ENCODE measurements around the gene LONP1. TPM values are rescaled to one million over a fixed set of nuclear protein-coding genes. Genes with fewer than 3 reads are reported as not detected.
"Not testable (repeated sequence)": the region's sequence is repeated elsewhere in the genome, so short reads cannot be mapped to it uniquely, and the experiment has no call there.

Gene LONP1, protein sequence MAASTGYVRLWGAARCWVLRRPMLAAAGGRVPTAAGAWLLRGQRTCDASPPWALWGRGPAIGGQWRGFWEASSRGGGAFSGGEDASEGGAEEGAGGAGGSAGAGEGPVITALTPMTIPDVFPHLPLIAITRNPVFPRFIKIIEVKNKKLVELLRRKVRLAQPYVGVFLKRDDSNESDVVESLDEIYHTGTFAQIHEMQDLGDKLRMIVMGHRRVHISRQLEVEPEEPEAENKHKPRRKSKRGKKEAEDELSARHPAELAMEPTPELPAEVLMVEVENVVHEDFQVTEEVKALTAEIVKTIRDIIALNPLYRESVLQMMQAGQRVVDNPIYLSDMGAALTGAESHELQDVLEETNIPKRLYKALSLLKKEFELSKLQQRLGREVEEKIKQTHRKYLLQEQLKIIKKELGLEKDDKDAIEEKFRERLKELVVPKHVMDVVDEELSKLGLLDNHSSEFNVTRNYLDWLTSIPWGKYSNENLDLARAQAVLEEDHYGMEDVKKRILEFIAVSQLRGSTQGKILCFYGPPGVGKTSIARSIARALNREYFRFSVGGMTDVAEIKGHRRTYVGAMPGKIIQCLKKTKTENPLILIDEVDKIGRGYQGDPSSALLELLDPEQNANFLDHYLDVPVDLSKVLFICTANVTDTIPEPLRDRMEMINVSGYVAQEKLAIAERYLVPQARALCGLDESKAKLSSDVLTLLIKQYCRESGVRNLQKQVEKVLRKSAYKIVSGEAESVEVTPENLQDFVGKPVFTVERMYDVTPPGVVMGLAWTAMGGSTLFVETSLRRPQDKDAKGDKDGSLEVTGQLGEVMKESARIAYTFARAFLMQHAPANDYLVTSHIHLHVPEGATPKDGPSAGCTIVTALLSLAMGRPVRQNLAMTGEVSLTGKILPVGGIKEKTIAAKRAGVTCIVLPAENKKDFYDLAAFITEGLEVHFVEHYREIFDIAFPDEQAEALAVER
- total RNA-seq (21.7 TPM), polyA plus RNA-seq (58.9 TPM)

DNA sequence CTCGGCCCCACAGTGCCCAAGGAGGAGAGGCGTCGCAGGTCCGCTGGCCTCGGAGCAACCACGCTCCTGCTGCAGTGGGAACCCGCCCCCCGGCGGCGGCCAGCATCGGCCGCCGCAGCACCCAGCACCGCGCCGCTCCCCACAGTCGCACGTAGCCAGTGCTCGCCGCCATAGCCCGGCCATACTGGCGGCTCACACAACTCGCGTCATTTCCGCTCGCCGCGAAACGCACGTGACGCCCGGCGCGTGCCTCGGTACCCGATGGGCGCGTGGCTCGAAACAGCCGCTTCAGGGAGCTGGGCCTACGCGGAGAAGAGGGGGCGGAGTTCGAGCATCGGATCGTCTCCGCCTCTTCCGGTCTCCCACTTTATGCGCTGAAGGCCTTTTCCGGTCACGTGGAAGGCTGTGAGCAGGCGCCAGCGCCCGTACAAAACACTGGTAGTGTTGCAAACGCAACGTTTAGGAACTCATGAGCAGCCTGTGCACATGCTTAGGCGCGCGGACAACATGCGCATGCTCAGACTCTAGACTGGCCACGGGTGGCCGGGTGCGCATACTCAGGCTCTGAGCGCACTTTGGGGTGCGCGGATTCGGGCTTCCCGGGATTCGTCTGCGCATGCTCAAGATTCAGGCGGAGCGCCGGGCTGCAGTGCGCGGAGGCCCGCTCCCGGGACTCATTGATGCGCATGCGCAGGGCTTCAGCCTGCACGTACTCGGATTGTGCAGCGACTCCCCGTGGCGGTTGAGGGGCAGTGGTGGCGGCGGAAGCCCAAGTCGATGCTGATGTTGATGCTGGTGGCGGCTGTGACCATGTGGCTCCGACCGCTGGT is at the start of gene LONP1, which contains the start of gene CATSPERD:
Gene LONP1, minus strand, starts transcription at position 186 of the 830 bp plus-strand sequence. Its CDS starts 14 bp downstream, at position 172.
Gene CATSPERD, plus strand, starts transcription at position 677 of the 830 bp plus-strand sequence. Its CDS starts 101 bp downstream, at position 778.
- Histone ChIP-seq H3K27ac (ENCODE audit: low read depth) (peak within 1 kb of the TSS; percentile 91), H3K4me3 (ENCODE audit: low read depth, low read length) (peak within 1 kb of the TSS; percentile 87), H3K36me3 (ENCODE audit: insufficient read depth) (no peaks in the 10 kb centered on the region), H3K4me1 (ENCODE audit: insufficient read depth) (peaks cover 3% of the 10 kb centered on the region)
- peak; percentile 97 for DNase-seq (ENCODE audit: extremely low spot score)
- under 1% methylated on average over 90 of the region's 90 CpGs for WGBS

DNA sequence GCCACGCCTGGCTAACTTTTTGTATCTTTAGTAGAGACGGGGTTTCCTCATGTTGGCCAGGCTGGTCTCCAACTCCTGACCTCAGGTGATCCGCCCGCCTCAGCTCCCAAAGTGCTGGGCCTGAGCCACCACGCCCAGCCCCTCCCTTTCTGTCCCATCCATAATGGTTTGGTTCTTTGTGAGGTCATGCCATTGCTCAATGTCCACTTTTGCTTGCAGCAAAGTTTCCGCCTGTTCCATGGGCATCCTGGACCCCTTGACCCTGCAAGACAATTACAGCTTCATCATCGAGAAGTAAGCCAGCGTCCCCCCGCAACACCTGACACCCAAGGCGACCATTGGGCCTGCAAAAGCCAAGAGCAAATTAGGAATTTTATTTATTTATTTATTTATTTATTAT is 48.0 kb upstream of the LONP1 start:
- H3K36me3 ChIP-seq (ENCODE audit: insufficient read depth): no peaks in the 10 kb centered on the region
- no peak overlapping the region for H3K4me3 ChIP-seq (ENCODE audit: low read depth, low read length)
- H3K4me1 ChIP-seq (ENCODE audit: insufficient read depth): no peaks in the 10 kb centered on the region
- WGBS: 93% methylated on average over 10 of the region's 10 CpGs
- H3K27ac ChIP-seq (ENCODE audit: low read depth): no peak overlapping the region
- no peak for DNase-seq (ENCODE audit: extremely low spot score)

DNA sequence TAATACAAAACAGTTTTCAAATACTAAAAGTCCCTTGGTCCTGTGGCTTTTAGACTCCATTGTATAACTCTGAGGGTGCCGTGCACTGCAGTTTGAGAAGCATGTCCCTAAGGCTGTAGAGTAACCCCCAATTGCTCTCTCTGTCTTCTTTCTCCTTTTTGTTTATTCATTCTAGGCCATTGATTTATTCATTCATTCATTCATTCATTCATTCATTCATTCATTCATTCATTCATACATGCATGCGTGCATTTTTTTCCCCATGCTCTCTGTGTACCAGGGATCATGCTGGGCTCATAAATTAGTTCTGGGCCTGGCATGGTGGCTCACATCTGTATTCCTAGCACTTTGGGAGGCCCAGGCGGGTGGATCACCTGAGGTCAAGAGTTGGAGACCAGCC is 45.3 kb upstream of the LONP1 start:
- Histone ChIP-seq H3K36me3 (ENCODE audit: insufficient read depth) (no peaks in the 10 kb centered on the region), H3K27ac (ENCODE audit: low read depth) (no peak overlapping the region), H3K4me1 (ENCODE audit: insufficient read depth) (no peaks in the 10 kb centered on the region), H3K4me3 (ENCODE audit: low read depth, low read length) (no peak overlapping the region)
- DNase-seq (ENCODE audit: extremely low spot score): no peak
- 93% methylated on average over 3 of the region's 3 CpGs for WGBS

DNA sequence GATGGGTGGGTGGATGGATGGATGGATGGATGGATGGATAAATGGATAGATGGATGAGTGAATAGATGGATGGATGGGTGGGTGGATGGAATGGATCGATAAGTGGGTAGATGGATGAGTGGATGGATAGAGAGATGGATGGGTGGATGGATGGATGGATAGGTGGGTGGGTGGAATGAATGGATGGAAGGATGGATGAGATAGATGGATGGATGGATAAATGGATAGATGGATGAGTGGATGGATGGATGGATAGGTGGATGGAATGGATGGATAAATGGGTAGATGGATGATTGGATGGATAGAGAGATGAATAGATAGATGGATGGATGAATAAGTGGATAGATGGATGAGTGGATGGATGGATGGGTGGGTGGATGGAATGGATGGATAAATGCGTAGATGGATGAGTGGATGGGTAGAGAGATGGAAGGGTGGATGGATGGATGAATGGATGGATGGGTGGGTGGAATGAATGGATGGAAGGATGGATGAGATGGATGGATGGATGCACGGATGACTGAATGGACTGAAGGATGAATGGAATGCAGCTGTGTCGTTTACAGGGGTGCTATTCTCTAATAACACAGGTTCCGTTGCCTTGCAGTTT is 42.8 kb upstream of the LONP1 start:
- Histone ChIP-seq H3K36me3 (ENCODE audit: insufficient read depth) (no peaks in the 10 kb centered on the region), H3K4me1 (ENCODE audit: insufficient read depth) (no peaks in the 10 kb centered on the region), H3K4me3 (ENCODE audit: low read depth, low read length) (no peak overlapping the region), H3K27ac (ENCODE audit: low read depth) (no peak overlapping the region)
- 91% methylated on average over 5 of the region's 5 CpGs for WGBS
- DNase-seq (ENCODE audit: extremely low spot score): no peak

DNA sequence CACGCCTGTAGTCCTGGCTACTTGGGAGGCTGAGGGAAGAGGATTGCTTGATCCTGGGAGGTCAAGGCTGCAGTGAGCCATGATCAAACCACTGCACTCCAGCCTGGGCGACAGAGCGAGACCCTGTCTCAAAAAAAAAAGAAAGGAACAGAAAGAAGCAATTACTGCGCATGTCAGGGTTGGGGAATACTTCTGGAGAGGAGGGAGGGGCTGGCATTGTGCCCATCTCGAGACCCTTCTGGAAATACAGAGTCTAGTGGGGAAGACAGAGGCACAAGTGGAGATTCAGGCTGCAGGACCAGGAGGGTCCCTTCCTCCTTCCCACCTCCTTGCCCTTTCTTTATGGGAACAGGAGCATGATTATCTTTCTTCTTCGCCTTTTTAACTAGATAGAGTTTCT is 33.8 kb upstream of the LONP1 start:
- WGBS: 68% methylated on average over 6 of the region's 6 CpGs
- H3K4me3 ChIP-seq (ENCODE audit: low read depth, low read length): no peak overlapping the region
- DNase-seq (ENCODE audit: extremely low spot score): no peak
- no peaks in the 10 kb centered on the region for H3K4me1 ChIP-seq (ENCODE audit: insufficient read depth)
- no peak overlapping the region for H3K27ac ChIP-seq (ENCODE audit: low read depth)
- no peaks in the 10 kb centered on the region for H3K36me3 ChIP-seq (ENCODE audit: insufficient read depth)

DNA sequence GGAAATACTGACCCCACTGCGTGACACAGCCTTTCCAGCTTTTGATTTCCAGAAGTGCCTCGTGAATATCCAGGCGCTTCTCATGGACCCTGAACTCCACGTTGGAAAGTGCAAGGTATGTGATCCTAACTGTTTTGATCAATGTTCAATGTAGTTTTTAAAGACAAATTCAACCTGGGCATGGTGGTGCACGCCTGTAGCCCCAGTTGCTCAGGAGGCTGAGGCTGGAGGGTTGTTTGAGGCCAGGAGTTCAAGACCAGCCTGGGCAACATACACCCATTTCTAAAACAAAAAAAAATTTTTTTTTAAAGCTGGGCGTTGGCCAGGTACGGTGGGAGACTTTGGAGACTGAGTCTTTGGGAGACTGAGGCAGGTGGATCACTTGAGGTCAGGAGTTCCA is 31.8 kb upstream of the LONP1 start:
- no peak for DNase-seq (ENCODE audit: extremely low spot score)
- 83% methylated on average over 7 of the region's 7 CpGs for WGBS
- Histone ChIP-seq H3K27ac (ENCODE audit: low read depth) (no peak overlapping the region), H3K4me3 (ENCODE audit: low read depth, low read length) (no peak overlapping the region), H3K4me1 (ENCODE audit: insufficient read depth) (no peaks in the 10 kb centered on the region), H3K36me3 (ENCODE audit: insufficient read depth) (no peaks in the 10 kb centered on the region)

DNA sequence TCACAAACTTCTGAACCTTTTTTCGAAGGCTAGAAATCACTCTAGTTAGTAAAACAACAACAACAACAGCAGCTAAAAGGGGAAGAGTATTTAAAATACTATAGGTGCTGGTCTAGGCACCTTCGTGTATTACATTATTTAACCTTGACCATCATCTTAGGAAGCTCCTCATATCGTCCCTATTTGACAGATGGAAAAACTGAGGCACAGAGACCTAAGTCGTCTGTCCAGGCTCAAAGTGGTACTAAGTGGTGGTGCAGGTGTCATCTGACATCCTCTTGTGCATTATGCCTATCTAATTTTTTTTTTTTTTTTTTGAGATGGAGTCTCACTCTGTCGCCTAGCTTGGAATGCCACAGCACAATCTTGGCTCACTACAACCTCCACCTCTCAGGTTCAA is 29.6 kb upstream of the LONP1 start:
- H3K36me3 ChIP-seq (ENCODE audit: insufficient read depth): no peaks in the 10 kb centered on the region
- H3K4me3 ChIP-seq (ENCODE audit: low read depth, low read length): no peak overlapping the region
- 85% methylated on average over 5 of the region's 5 CpGs for WGBS

DNA sequence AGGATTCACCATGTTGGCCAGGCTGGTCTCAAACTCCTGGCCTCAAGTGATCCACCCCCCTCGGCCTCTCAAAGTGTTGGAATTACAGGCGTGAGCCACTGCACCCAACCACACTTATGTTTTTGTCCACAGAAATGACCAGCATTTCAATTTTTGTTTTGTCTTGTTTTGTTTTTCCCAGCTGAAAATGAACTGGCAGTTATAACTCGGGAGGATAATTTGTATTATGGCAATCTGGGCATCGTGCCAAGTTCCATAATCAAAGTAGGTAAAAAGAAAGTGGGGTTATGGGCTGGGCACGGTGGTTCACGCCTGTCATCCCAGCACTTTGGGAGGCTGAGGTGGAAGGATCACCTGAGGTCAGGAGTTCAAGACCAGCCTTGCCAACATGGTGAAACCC is 29.0 kb upstream of the LONP1 start:
- H3K4me1 ChIP-seq (ENCODE audit: insufficient read depth); H3K4me3 ChIP-seq (ENCODE audit: low read depth, low read length); DNase-seq (ENCODE audit: extremely low spot score); H3K27ac ChIP-seq (ENCODE audit: low read depth); H3K36me3 ChIP-seq (ENCODE audit: insufficient read depth): not testable (repeated sequence)
- 37% methylated on average over 6 of the region's 6 CpGs for WGBS

More for the DNA sequence above, 29.6 kb upstream of the LONP1 start:
- H3K4me1 ChIP-seq (ENCODE audit: insufficient read depth): no peaks in the 10 kb centered on the region
- H3K27ac ChIP-seq (ENCODE audit: low read depth): no peak overlapping the region
- no peak for DNase-seq (ENCODE audit: extremely low spot score)

DNA sequence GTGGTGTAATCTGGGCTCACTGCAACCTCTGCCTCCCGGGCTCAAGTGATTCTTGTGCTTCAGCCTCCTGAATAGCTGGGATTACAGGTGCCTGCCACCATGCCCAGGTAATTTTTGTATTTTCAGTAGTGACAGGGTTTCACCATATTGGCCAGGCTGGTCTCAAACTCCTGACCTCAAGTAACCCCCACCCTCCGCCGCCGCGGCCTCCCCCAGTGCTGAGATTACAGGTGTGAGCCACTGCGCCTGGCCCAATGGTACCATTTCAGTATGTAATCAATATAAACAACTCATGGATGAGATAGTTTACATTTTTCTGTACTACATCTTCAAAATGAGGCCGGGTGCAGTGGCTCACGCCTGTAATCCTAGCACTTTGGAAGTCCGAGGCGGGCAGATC is 25.1 kb upstream of the LONP1 start:
- DNase-seq (ENCODE audit: extremely low spot score): not testable (repeated sequence)
- WGBS: 84% methylated on average over 10 of the region's 10 CpGs

DNA sequence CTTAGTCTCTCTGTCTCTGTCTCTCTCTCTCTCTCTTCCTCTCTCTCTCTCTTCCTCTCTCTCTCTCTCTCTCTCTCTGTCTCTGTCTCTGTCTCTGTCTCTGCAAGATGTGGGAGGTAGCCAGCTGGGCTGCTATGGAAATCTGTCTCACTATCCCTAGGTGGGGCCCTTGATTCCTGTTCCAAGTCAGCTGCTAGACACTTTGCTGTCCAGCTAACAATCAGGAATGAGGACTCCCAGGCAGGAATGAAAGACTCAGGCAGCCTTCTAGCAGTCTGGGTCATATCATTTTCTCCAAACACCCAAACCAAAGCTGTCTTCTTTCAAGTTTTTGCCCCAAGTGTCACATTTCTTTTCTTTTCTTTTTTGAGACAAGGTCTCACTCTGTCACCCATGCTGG is 23.7 kb upstream of the LONP1 start:
- DNase-seq (ENCODE audit: extremely low spot score): no peak
- H3K27ac ChIP-seq (ENCODE audit: low read depth): no peak overlapping the region
- H3K4me1 ChIP-seq (ENCODE audit: insufficient read depth): no peaks in the 10 kb centered on the region
- no peaks in the 10 kb centered on the region for H3K36me3 ChIP-seq (ENCODE audit: insufficient read depth)
- H3K4me3 ChIP-seq (ENCODE audit: low read depth, low read length): no peak overlapping the region

More for the DNA sequence above, 25.1 kb upstream of the LONP1 start:
- H3K27ac ChIP-seq (ENCODE audit: low read depth); H3K36me3 ChIP-seq (ENCODE audit: insufficient read depth); H3K4me3 ChIP-seq (ENCODE audit: low read depth, low read length); H3K4me1 ChIP-seq (ENCODE audit: insufficient read depth): not testable (repeated sequence)

DNA sequence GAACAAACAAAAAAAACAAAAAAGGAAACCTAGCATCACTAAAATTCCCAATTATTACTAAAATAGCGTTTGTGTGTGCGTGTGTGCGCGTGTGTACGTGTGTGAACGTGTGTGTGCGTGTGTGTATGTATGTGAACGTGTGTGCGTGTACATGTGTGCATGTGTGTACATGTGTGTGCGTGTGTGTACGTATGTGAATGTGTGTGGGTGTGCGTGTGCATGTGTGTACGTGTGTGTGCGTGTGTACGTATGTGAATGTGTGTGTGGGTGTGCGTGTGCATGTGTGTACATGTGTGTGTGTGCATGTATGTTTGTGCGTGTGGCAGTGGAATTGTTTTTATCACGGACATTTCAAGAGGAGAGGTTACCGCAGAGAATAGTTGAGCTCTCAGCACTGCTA is 22.1 kb upstream of the LONP1 start:
- Histone ChIP-seq H3K36me3 (ENCODE audit: insufficient read depth) (no peaks in the 10 kb centered on the region), H3K4me3 (ENCODE audit: low read depth, low read length) (no peak overlapping the region), H3K4me1 (ENCODE audit: insufficient read depth) (no peaks in the 10 kb centered on the region), H3K27ac (ENCODE audit: low read depth) (no peak overlapping the region)
- 83% methylated on average over 19 of the region's 19 CpGs for WGBS
- DNase-seq (ENCODE audit: extremely low spot score): no peak

DNA sequence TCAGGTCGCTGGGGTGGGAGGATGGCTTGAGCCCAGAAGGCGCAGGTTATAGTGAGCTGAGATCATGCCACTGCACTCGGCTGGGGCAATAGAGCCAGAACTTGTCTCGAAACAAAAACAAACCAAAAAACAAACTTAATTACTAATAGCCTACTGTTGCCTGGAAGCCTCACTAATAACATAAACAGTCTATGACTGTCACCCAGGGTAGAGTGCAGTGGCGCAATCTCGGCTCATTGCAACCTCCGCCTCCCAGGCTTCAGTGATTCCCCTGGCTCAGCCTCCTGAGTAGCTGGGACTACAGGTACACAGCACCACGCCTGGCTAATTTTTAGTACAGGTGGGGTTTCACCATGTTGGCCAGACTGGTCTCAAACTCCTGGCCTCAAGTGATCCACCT is 18.5 kb upstream of the LONP1 start:
- Histone ChIP-seq H3K4me1 (ENCODE audit: insufficient read depth) (no peaks in the 10 kb centered on the region), H3K36me3 (ENCODE audit: insufficient read depth) (no peaks in the 10 kb centered on the region), H3K27ac (ENCODE audit: low read depth) (no peak overlapping the region), H3K4me3 (ENCODE audit: low read depth, low read length) (no peak overlapping the region)
- 75% methylated on average over 8 of the region's 8 CpGs for WGBS
- DNase-seq (ENCODE audit: extremely low spot score): no peak

DNA sequence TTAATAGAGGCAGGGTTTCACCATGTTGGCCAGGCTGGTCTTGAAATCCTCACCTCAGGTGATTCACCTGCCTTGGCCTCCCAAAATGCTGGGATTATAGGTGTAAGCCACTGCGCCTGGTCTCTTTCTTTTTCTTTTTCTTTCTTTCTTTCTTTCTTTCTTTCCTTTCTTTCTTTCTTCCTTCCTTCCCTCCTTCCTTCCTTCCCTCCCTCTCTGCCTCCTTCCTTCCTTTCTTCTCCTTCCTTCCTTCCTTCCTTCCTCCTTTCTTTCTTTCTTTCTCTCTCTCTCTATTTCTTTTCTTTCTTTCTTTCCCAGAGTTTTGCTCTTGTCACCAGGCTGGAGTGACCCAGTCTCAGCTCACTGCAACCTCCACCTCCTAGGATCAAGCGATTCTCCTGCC is 13.2 kb upstream of the LONP1 start:
- not testable (repeated sequence) for H3K4me1 ChIP-seq (ENCODE audit: insufficient read depth); H3K36me3 ChIP-seq (ENCODE audit: insufficient read depth); H3K4me3 ChIP-seq (ENCODE audit: low read depth, low read length); DNase-seq (ENCODE audit: extremely low spot score); H3K27ac ChIP-seq (ENCODE audit: low read depth)
- 85% methylated on average over 2 of the region's 2 CpGs for WGBS

All from urinary bladder (tissue), 4 donors.